K562 (cell line): Measurements from ENCODE around the gene KCNK4. TPM values are rescaled to one million over a fixed set of nuclear protein-coding genes. Genes with fewer than 3 reads are reported as not detected.

Source experiments
- AFF1 ChIP-seq, 2 experiments: fragments of 450-650 bp; IDR thresholded peaks; 2 replicates each; pipeline ENCODE4 v1.6.1; 2018; ENCODE audit warnings: mild to moderate bottlenecking in 2 of 2, low read depth in 1 of 2; ENCODE audit not compliant: partially characterized antibody in 2 of 2
- CTCFL ChIP-seq: IDR thresholded peaks from 2 replicates; pipeline ENCODE4 v1.6.1; 2011; ENCODE audit warnings: borderline replicate concordance, low read depth, mild to moderate bottlenecking, moderate library complexity, low read length; ENCODE audit not compliant: insufficient read depth, poor library complexity, severe bottlenecking
- FOXJ2 ChIP-seq: fragments of 200-800 bp; sonication (Bioruptor generic); IDR thresholded peaks from 2 replicates; pipeline ENCODE4 v1.6.1; 2016; ENCODE audit warnings: missing genetic modification characterization, missing compliant biosample characterization
- HDAC1 ChIP-seq, 2 experiments: fragments of 450-650 bp; IDR thresholded peaks; 2 replicates each; pipeline ENCODE4 v1.6.1; 2016 to 2017; ENCODE audit warnings: inconsistent platforms in 1 of 2, mild to moderate bottlenecking in 1 of 2, moderate library complexity in 1 of 2
- HINFP ChIP-seq: fragments of 450-650 bp; conservative IDR thresholded peaks from 2 replicates; pipeline ENCODE4 v1.6.1; 2016; ENCODE audit warnings: missing genetic modification characterization, low read depth, mild to moderate bottlenecking, control low read depth, missing compliant biosample characterization
- MTA2 ChIP-seq: fragments of 450-650 bp; IDR thresholded peaks from 2 replicates; pipeline ENCODE4 v1.6.1; 2016; ENCODE audit warnings: low read depth
- MTF1 ChIP-seq: fragments of 250-450 bp; sonication (Bioruptor Pico); IDR thresholded peaks from 2 replicates; pipeline ENCODE4 v1.9.0; 2021; ENCODE audit warnings: moderate library complexity, mild to moderate bottlenecking, inconsistent platforms, borderline replicate concordance
- MXI1 ChIP-seq: IDR thresholded peaks from 2 replicates; pipeline ENCODE4 v1.6.1; 2011; ENCODE audit warnings: low read depth, mild to moderate bottlenecking, improper control_type of control experiment, low read length
- MYC ChIP-seq, 2 experiments: fragments of 250-450 bp in 1 of 2; sonication (Bioruptor Pico) in 1 of 2; IDR thresholded peaks; 2 replicates each; pipeline versions ENCODE4 v1.5.1 to v1.6.1; 2012 to 2021; ENCODE audit warnings: low read depth in 2 of 2, borderline replicate concordance in 1 of 2, improper control_type of control experiment in 1 of 2, low read length in 1 of 2, mild to moderate bottlenecking in 1 of 2, moderate library complexity in 1 of 2
- NELFE ChIP-seq: IDR thresholded peaks from 2 replicates; pipeline ENCODE4 v1.6.1; 2011; ENCODE audit warnings: mild to moderate bottlenecking; ENCODE audit not compliant: insufficient read depth, insufficient read length
- NFE2L1 ChIP-seq: fragments of 450-650 bp; IDR thresholded peaks from 2 replicates; pipeline ENCODE4 v1.6.1; 2016; ENCODE audit warnings: missing genetic modification characterization, low read depth, mild to moderate bottlenecking, missing compliant biosample characterization, moderate library complexity, borderline replicate concordance
- PCBP2 ChIP-seq: fragments of 200-400 bp; formaldehyde crosslinking; IDR thresholded peaks from 2 replicates; pipeline ENCODE4 v1.6.1; 2018; ENCODE audit warnings: low read length, low read depth, mild to moderate bottlenecking, moderate library complexity; ENCODE audit not compliant: poor library complexity, severe bottlenecking
- SMAD2 ChIP-seq: fragments of 150-350 bp; IDR thresholded peaks from 2 replicates; pipeline ENCODE4 v1.6.1; 2014; ENCODE audit warnings: low read depth, mild to moderate bottlenecking, low read length
- SMARCE1 ChIP-seq: fragments of 450-650 bp; IDR thresholded peaks from 2 replicates; pipeline ENCODE4 v1.7.1; 2016; ENCODE audit warnings: mild to moderate bottlenecking
- ZNF655 ChIP-seq: fragments of 250-450 bp; sonication (Bioruptor Pico); IDR thresholded peaks from 2 replicates; pipeline ENCODE4 v1.5.0; 2021
- ZNF785 ChIP-seq: fragments of 250-450 bp; sonication (Bioruptor Pico); IDR thresholded peaks from 2 replicates; pipeline ENCODE4 v1.4.0; 2020; ENCODE audit warnings: mild to moderate bottlenecking
- polyA plus RNA-seq, 8 experiments: library from polyadenylated mRNA; depleted of rRNA in 4 of 8; stranded (reverse) in 5 of 8; unstranded in 3 of 8; fragments of >200 nt; fragmentation: Nextera tagmentation in 2 of 8; fragmentation: Illumina TruSeq in 1 of 8; extraction: Ambion mirVana in 2 of 8; extraction: Trizol in 1 of 8; gene quantifications; 2 replicates each; pipeline versions ENCODE4 v1.2.1 to v1.2.3, GENCODE V29; 2011 to 2014; ENCODE audit warnings: inconsistent platforms in 1 of 8, missing spikeins in 1 of 8
- total RNA-seq, 7 experiments: library from RNA; depleted of rRNA in 6 of 7; stranded (reverse); fragments of >200 nt in 6 of 7; fragmentation: Illumina TruSeq in 2 of 7; extraction: Trizol in 2 of 7; gene quantifications; 2 replicates each; pipeline versions ENCODE4 v1.2.1 to v1.2.3, GENCODE V29; 2011 to 2021; ENCODE audit warnings: low replicate concordance in 1 of 7

KCNK4 gene
- total and polyA plus RNA-seq, 9 of the 15 experiments (the other 6 are each of a cell fraction or from before 2014, with no cell fraction given): not detected

GRCh38 chr11:64305691-64306562 is 14.8 kb downstream of the KCNK4 start (continued):
- TF ChIP-seq HINFP (tag) (no peak), NELFE (no peak), AFF1 (IDR thresholded peaks at IDR 0.05; ENCODE audit: low read depth in 1 of 2, partially characterized antibody in 2 of 2) (no peak), FOXJ2 (tag) (0 out of 2 replicates have a peak, but pooled peaks have one; percentile 38), SMAD2 (no peak), PCBP2 (no peak), MTF1 (no peak), ZNF785 (CRISPR knock-in tag) (no peak), HDAC1 (IDR thresholded peaks at IDR 0.05) (peak in 1 of 2 experiments; percentile 76; a peak in 2 of 4 replicates), NFE2L1 (no peak), ZNF655 (CRISPR knock-in tag) (no peak), SMARCE1 (no peak), CTCFL (peak; percentile 41), MTA2 (0 out of 2 replicates have a peak, but pooled peaks have one; percentile 17), MXI1 (no peak), MYC (IDR thresholded peaks at IDR 0.05; ENCODE audit: low read depth, low read length) (peak; percentile 89), MYC (CRISPR knock-in tag; IDR thresholded peaks at IDR 0.05; ENCODE audit: borderline replicate concordance, low read depth) (peak; percentile 42; the same call in 1 of the 2 replicates)
